GM21360 (cell line): Measurements from ENCODE around the gene MPV17L.
"Not testable (repeated sequence)": the region's sequence is repeated elsewhere in the genome, so short reads cannot be mapped to it uniquely, and the experiment has no call there.

ENCODE experiments used
- ATAC-seq: cut with Tn5 transposase; IDR thresholded peaks from one replicate; pipeline ENCODE4 v1.9.1; 2021; ENCODE audit warnings: mild to moderate bottlenecking, moderate library complexity; ENCODE audit not compliant: unreplicated experiment

MPV17L gene

GRCh38 chr16:15450624-15451023, 55.1 kb downstream of the MPV17L start:
- ATAC-seq = no peak

GRCh38 chr16:15451098-15451731, 55.7 kb downstream of the MPV17L start:
- no peak for ATAC-seq

- ATAC-seq = no peak
Observed at GRCh38 chr16:15452246-15452855, 56.8 kb downstream of the MPV17L start.

GRCh38 chr16:15453296-15453695, 57.7 kb downstream of the MPV17L start:
- ATAC-seq = not testable (repeated sequence)

GRCh38 chr16:15454933-15455332, 59.4 kb downstream of the MPV17L start:
- ATAC-seq = not testable (repeated sequence)

- no peak for ATAC-seq
Observed at GRCh38 chr16:15457400-15457799, 61.8 kb downstream of the MPV17L start.

- no peak for ATAC-seq
Observed at GRCh38 chr16:15457958-15458357, 62.4 kb downstream of the MPV17L start.

GRCh38 chr16:15459791-15460190, 64.2 kb downstream of the MPV17L start:
- no peak for ATAC-seq

- ATAC-seq = no peak
Observed at GRCh38 chr16:15460601-15461000, 65.0 kb downstream of the MPV17L start.

GRCh38 chr16:15461376-15461775, 65.8 kb downstream of the MPV17L start:
- ATAC-seq = no peak
